HepG2 (cell line): ENCODE results near the gene ALK. TPM values are rescaled to one million over a fixed set of nuclear protein-coding genes. Genes with fewer than 3 reads are reported as not detected.

Source experiments
- ATAC-seq: fragments of 200-7000 bp; cut with Tn5 transposase; 3 replicates; pipeline ENCODE4 v1.9.1; 2020; ENCODE audit warnings: mild to moderate bottlenecking, moderate library complexity
- BruUV-seq: library from RNA; stranded (reverse); fragments of 400-500 nt; replicated peaks from 2 replicates; lab custom pipeline; 2021; lab: Mats Ljungman, UMichigan
- CTCF ChIA-PET: fragments of 300-600 bp; formaldehyde crosslinking; extraction: SDS; loops from one replicate; lab custom pipeline; 2021; ENCODE audit warnings: low total read pairs, inconsistent platforms, low intra/inter-chr PET ratio; lab: Yijun Ruan, JAX
- POLR2A ChIA-PET: fragments of 350-600 bp; sonication (Branson Sonifier 250); formaldehyde crosslinking; loops from one replicate; lab custom pipeline; 2020; ENCODE audit warnings: antibody characterized with exemption, inconsistent platforms; lab: Yijun Ruan, JAX
- DNase-seq: peaks from one replicate; pipeline ENCODE4 v3.0.0-alpha.2; 2015; ENCODE audit warnings: low spot score
- FAIRE-seq: peaks from 3 replicates; lab custom pipeline; 2011; peaks lifted over from hg19 to GRCh38; lab: Jason Lieb, UNC
- H2AFZ ChIP-seq: one replicate; pipeline ENCODE4 v1.6.1; 2011; ENCODE audit warnings: low read length, inconsistent platforms
- H3K27ac ChIP-seq: fragments of 300-600 bp; 3 replicates; pipeline ENCODE4 v1.8.0; 2011; ENCODE audit warnings: mixed run types, mild to moderate bottlenecking, mixed read lengths, low read length, inconsistent platforms; ENCODE audit not compliant: insufficient read depth; ENCODE audit errors: extremely low read length
- H3K27me3 ChIP-seq, 2 experiments: fragments of 200-600 bp in 1 of 2; 2 replicates in 1 of 2; 3 replicates in 1 of 2; pipeline versions ENCODE4 v1.6.0 to v1.8.0; 2011; ENCODE audit warnings: low read length in 2 of 2, mild to moderate bottlenecking in 2 of 2, moderate library complexity in 2 of 2, inconsistent platforms in 1 of 2; ENCODE audit not compliant: insufficient read depth in 2 of 2, control insufficient read depth in 1 of 2
- H3K36me3 ChIP-seq, 2 experiments: fragments of 200-600 bp in 1 of 2; replicated peaks in 1 of 2; 2 replicates in 1 of 2; 3 replicates in 1 of 2; pipeline versions ENCODE4 v1.5.1 to v1.8.0; 2011; ENCODE audit warnings: low read length in 2 of 2, inconsistent platforms in 1 of 2; ENCODE audit not compliant: insufficient read depth in 2 of 2, control insufficient read depth in 1 of 2
- H3K4me1 ChIP-seq: 2 replicates; pipeline ENCODE4 v1.5.1; 2012; ENCODE audit warnings: low read length, inconsistent platforms; ENCODE audit not compliant: insufficient read depth
- H3K4me2 ChIP-seq: 2 replicates; pipeline ENCODE4 v1.6.0; 2011; ENCODE audit warnings: low read depth, low read length, inconsistent platforms
- H3K4me3 ChIP-seq, 3 experiments: fragments of 200-600 bp in 1 of 3; sonication (generic), shearing (Covaris generic) in 1 of 3; replicated peaks in 1 of 3; 2 replicates each; pipeline ENCODE4 v1.5.1; 2011 to 2016; ENCODE audit warnings: low read length in 3 of 3, inconsistent platforms in 2 of 3, low read depth in 2 of 3, mild to moderate bottlenecking in 2 of 3, control low read depth in 1 of 3, mixed read lengths in 1 of 3; ENCODE audit not compliant: insufficient read depth in 1 of 3
- H3K79me2 ChIP-seq: one replicate; pipeline ENCODE4 v1.6.1; 2011; ENCODE audit warnings: low read length, inconsistent platforms; ENCODE audit not compliant: insufficient read depth
- H3K9ac ChIP-seq: 2 replicates; pipeline ENCODE4 v1.6.0; 2011; ENCODE audit warnings: mild to moderate bottlenecking, low read depth, low read length, inconsistent platforms; ENCODE audit not compliant: insufficient read depth
- H3K9me3 ChIP-seq: 2 replicates; pipeline ENCODE4 v1.5.1; 2012; ENCODE audit warnings: mild to moderate bottlenecking, low read length
- H4K20me1 ChIP-seq: 2 replicates; pipeline ENCODE4 v1.6.0; 2011; ENCODE audit warnings: inconsistent platforms, mild to moderate bottlenecking, low read length, moderate library complexity; ENCODE audit not compliant: insufficient read depth
- HDAC1 ChIP-seq: sonication (generic); formaldehyde crosslinking; IDR thresholded peaks from 2 replicates; pipeline ENCODE4 v1.5.1; 2020; ENCODE audit warnings: mild to moderate bottlenecking, missing genetic modification reagents
- NFIC ChIP-seq: IDR thresholded peaks from 2 replicates; pipeline ENCODE4 v1.6.1; 2012; ENCODE audit warnings: mild to moderate bottlenecking, low read length, inconsistent platforms
- SAFB2 ChIP-seq: sonication (generic); formaldehyde crosslinking; IDR thresholded peaks from 2 replicates; pipeline ENCODE4 v1.5.1; 2020; ENCODE audit warnings: missing genetic modification reagents, low read depth, mild to moderate bottlenecking, borderline replicate concordance
- TBX2 ChIP-seq: sonication (generic); formaldehyde crosslinking; IDR thresholded peaks from 2 replicates; pipeline ENCODE4 v1.5.0; 2020; ENCODE audit warnings: missing genetic modification reagents, mild to moderate bottlenecking, borderline replicate concordance
- ZHX1 ChIP-seq: sonication (generic); formaldehyde crosslinking; IDR thresholded peaks from 2 replicates; pipeline ENCODE4 v1.8.1; 2022; ENCODE audit warnings: low read depth, mild to moderate bottlenecking, missing genetic modification reagents
- ZNF20 ChIP-seq: sonication (generic); formaldehyde crosslinking; IDR thresholded peaks from 2 replicates; pipeline ENCODE4 v1.4.0; 2020; ENCODE audit warnings: mild to moderate bottlenecking, moderate library complexity, missing genetic modification reagents
- ZNF296 ChIP-seq: sonication (generic); formaldehyde crosslinking; conservative IDR thresholded peaks from 2 replicates; pipeline ENCODE4 v1.5.0; 2020; ENCODE audit warnings: mild to moderate bottlenecking, missing genetic modification reagents
- WGBS: methylation state at CpG from one replicate; pipeline ENCODE4 v1.1.6; 2017; ENCODE audit warnings: low lambda C conversion rate; 5-methylcytosine and 5-hydroxymethylcytosine counted together
- in situ Hi-C: cut with HindIII; loops from 2 replicates; pipeline ENCODE4 v1.10.0; 2017; ENCODE audit warnings: low pct_unique_long_range_greater_than_20kb; ENCODE audit not compliant: extremely low pct_ligation_motif_present
- intact Hi-C: fragments of 100-400 bp; cut with micrococcal nuclease; formaldehyde crosslinking; loops from one replicate; pipeline ENCODE4 v1.10.0; 2022; ENCODE audit not compliant: unreplicated experiment
- polyA plus RNA-seq, 8 experiments: library from polyadenylated mRNA; depleted of rRNA in 3 of 8; stranded (reverse) in 7 of 8; unstranded in 1 of 8; fragments of >200 nt; fragmentation: Illumina TruSeq in 4 of 8; extraction: Trizol in 4 of 8; gene quantifications; 2 replicates each; pipeline versions ENCODE4 v1.2.1 to v1.2.3, GENCODE V29; 2011 to 2016; ENCODE audit warnings: low read depth in 4 of 8, missing spikeins in 1 of 8, mixed read lengths in 1 of 8; ENCODE audit not compliant: insufficient read depth in 1 of 8
- total RNA-seq, 5 experiments: library from RNA; depleted of rRNA; stranded (reverse); fragments of >200 nt; fragmentation: Illumina TruSeq; extraction: Trizol; gene quantifications; 2 replicates each; pipeline ENCODE4 v1.2.3, GENCODE V29; 2016; ENCODE audit warnings: low read depth in 1 of 5
- TF ChIP-seq, protein P1 (sequence below): sonication (generic); formaldehyde crosslinking; IDR thresholded peaks from 2 replicates; pipeline ENCODE4 v1.8.0; 2022; ENCODE audit warnings: mild to moderate bottlenecking, missing genetic modification reagents

The ALK gene
- total and polyA plus RNA-seq, 2 of the 13 experiments (the other 11 are each of a cell fraction or from before 2014, with no cell fraction given): not detected

GRCh38 chr2:29518010-29518409 lies 403.4 kb downstream of the ALK start:
- Histone ChIP-seq H4K20me1 (no peaks in the 10 kb centered on the region), H3K27ac (no peak overlapping the region), H3K27me3 (peaks cover 0 to 13% of the 10 kb centered on the region in 2 experiments; a peak in 2 of 5 replicates), H2AFZ (no peak overlapping the region), H3K36me3 (no peaks in the 10 kb centered on the region), H3K9me3 (no peaks in the 10 kb centered on the region), H3K4me3 (no peak overlapping the region), H3K9ac (no peak overlapping the region), H3K4me2 (no peak overlapping the region), H3K4me1 (no peaks in the 10 kb centered on the region), H3K79me2 (no peaks in the 10 kb centered on the region)
- POLR2A ChIA-PET: no interaction called here
- 18% methylated on average over 2 of the region's 2 CpGs for WGBS
- DNase-seq (no peak), ATAC-seq (no peak), FAIRE-seq (no peak)
- no TSS peak for BruUV-seq
- in situ Hi-C loops (no loop called here), intact Hi-C loops (no loop called here)
- CTCF ChIA-PET: no interaction called here
- no peak for TF ChIP-seq ZNF296 (CRISPR knock-in tag)
- no peak for TF ChIP-seq SAFB2 (CRISPR knock-in tag)
- no peak for TF ChIP-seq NFIC
- no peak for TF ChIP-seq ZHX1 (CRISPR knock-in tag)
- TF ChIP-seq, protein P1, sequence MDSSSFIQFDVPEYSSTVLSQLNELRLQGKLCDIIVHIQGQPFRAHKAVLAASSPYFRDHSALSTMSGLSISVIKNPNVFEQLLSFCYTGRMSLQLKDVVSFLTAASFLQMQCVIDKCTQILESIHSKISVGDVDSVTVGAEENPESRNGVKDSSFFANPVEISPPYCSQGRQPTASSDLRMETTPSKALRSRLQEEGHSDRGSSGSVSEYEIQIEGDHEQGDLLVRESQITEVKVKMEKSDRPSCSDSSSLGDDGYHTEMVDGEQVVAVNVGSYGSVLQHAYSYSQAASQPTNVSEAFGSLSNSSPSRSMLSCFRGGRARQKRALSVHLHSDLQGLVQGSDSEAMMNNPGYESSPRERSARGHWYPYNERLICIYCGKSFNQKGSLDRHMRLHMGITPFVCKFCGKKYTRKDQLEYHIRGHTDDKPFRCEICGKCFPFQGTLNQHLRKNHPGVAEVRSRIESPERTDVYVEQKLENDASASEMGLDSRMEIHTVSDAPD: no peak
- TF ChIP-seq HDAC1: no peak
- TF ChIP-seq ZNF20: no peak
- no peak for TF ChIP-seq TBX2 (CRISPR knock-in tag)
